CD4-positive, alpha-beta T cell treated with Interferon gamma for 1 hour (primary cell): ENCODE measurements around the gene WDR48.

ENCODE experiments used
- DNase-seq: peaks from one replicate; pipeline ENCODE4 v3.0.0-alpha.2; 2020

WDR48 gene

DNA sequence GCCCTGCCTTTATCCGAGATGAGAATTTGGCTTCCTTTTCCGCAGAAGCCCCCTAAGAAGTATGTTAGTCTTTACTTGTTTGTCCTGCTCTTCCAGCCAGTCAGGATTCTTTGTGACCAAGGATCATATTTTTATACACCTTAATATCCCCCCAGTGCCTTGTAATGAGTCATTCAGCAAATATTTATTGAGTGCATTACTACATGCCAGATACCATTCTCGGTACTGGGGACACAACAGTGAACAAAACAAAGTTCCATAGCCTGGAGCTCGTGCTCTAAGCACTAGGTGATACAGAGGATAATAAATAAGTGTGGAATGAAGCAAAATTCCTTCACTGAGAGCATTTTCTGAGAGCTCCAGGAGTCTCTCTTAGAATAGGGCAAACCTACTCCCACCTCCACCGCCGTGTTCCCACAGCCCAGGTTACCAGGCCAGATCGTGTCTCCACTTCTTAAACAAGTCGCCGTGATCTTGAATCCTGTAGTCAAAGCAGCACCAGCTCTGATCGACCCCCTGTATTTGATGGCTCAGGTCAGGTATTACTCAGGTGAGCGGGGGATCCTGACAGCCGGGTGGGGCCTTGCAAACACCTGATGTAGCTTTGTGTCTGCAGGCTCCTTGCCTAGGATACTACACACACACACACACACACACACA, 74.2 kb downstream of the WDR48 start:
- DNase-seq = no peak

GRCh38 chr3:39126532-39127071, 74.8 kb downstream of the WDR48 start:
- DNase-seq = no peak

DNA sequence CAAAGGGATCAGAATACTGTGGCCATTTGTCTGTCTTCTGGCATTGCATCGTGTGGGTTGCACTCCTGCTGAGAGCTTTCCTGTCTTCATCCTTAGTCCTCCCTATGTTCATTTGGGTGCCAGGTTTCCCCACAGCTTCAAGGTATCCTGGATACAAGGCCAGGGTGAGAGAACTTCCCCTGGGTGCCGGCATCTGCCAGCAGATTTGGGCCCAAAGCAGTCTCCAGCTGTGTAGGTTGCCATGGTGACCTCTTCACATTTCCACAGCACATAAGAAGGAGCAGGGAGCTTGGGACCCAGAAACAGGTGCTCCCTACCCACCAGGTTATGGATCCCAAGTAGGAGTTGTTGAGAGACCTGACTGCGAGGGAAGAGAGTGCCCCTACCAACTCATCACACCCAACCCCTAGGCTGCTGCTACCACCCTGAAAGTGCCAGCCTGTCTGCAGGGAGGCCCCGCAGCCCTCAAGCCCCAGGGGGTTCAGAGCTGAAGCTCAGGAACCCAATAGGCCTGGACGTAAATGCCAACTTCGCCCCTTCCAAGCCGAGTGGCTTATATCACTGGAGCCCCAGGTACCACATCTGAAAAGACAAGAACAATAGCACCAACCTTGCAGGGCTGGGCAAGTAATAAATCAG, 75.6 kb downstream of the WDR48 start:
- no peak for DNase-seq

DNA sequence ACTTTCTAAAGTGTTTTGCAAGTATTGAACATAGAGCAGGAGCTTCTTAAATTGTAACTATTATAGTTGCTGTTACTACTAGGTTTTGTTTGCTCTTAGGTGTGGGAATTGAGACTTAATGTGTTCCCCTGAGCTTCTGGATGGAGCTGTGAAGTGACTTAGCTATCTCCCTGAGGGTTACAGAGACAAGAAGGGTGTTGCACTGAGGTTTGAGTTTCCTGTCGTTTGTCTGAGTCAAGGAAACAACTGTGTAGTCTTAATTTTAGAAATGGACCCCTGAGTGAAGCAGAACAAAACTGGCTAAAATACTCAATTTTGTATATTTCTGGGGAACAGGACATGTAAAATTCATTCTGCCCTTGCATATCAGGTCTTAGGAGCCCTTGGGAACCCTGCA, 76.1 kb downstream of the WDR48 start:
- no peak for DNase-seq

- no peak for DNase-seq
Observed at GRCh38 chr3:39128951-39129350, 77.1 kb downstream of the WDR48 start.

- no peak for DNase-seq
Observed at GRCh38 chr3:39130026-39130425, 78.2 kb downstream of the WDR48 start.

DNA sequence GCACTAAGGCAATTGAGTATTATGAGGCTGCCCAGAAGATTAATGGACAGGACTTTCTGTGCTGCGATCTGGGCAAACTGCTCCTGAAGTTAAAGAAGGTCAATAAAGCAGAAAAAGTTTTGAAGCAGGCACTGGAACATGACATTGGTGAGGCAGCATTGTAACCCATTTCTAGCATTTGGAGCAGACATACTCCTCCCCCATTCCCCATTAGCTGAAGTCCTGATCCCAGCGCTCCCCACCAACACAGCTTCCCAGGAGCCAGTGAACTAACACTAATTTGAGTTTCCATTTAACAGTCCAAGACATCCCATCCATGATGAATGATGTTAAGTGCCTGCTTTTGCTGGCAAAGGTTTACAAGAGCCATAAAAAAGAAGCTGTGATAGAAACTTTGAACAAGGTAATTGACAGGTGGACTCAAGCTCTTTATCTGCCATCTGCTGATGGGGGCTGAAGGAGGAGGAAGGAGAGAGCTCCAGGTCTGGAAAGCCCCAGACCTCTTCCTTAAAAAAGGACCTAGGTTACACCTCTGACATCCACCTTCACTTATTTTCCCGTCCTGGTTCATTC, 79.0 kb downstream of the WDR48 start:
- DNase-seq = no peak

- DNase-seq = no peak
Observed at GRCh38 chr3:39132096-39133092, 80.6 kb downstream of the WDR48 start.

DNA sequence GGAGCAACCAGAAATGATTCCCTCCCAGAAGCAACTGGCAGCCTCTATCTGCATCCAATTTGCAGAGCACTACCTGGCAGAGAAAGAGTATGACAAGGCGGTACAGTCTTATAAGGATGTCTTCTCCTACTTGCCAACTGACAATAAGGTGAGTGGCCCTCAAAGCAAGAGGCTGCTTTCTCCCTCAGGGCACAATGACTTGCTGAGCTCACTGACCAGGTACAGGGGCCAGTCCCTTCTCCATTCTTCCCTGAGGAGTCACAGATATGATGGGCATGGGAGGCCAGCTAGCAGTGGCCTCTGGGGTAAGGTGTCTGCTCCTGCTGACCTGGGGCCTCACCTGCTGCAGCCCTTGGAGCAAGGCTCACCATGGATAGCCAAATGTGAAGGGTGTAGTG, 81.3 kb downstream of the WDR48 start:
- no peak for DNase-seq

DNA sequence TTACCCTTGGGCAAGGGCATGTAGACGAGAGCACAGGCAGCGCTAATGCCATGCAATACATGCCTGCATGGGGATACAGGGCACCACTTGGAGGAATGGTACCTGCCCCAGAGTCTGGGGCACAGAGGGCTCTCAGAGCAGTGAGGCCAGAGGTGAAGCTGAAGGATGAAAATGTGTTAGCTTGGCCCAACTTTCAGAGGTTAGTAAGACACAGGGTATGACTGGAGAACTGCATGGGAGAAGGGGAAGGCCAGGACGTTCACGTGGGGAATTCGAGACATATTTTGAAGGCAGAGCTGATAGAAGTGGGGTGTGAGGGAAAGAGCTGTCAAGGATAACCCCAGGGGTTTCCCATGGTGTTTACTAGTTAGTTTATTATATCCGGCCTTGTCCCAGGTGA, 82.0 kb downstream of the WDR48 start:
- DNase-seq = no peak

GRCh38 chr3:39134305-39134704, 82.5 kb downstream of the WDR48 start:
- DNase-seq = no peak

DNA sequence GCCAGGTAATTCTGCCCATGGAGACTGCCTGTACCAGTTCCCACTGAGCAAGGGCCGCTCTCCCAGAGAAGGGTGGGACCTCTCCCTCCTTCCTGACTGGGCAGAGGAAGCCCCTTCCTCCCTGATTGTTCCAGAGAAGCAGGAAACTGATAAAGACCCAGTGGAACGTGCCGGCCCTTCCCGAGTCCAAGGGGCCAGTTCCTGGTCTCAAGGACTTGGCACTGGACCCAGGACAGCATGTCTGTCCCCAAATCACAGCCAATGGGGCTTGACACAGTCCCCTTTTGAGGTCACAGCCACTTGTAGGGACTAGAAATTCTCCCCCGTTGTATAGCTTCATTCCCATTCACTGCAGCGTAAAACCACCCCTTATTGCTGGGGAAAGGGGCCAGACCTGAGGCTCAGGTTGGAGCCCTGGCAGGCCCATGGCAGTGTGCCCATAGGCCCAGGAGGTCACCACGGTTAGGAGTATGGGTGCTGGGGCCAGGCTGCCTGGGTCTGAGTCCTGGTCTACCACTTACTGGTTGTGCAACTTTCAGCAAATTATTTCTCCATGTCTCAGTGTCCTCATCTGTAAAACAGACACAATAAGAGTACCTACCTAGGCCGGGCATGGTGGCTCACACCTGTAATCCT, 83.5 kb downstream of the WDR48 start:
- DNase-seq = no peak

GRCh38 chr3:39136533-39137434, 85.0 kb downstream of the WDR48 start:
- DNase-seq = no peak

GRCh38 chr3:39137435-39137936, 85.7 kb downstream of the WDR48 start:
- no peak for DNase-seq

- no peak for DNase-seq
Observed at GRCh38 chr3:39137991-39138803, 86.4 kb downstream of the WDR48 start.

GRCh38 chr3:39138804-39139415, 87.1 kb downstream of the WDR48 start:
- DNase-seq = no peak

GRCh38 chr3:39139442-39139841, 87.6 kb downstream of the WDR48 start:
- no peak for DNase-seq

DNA sequence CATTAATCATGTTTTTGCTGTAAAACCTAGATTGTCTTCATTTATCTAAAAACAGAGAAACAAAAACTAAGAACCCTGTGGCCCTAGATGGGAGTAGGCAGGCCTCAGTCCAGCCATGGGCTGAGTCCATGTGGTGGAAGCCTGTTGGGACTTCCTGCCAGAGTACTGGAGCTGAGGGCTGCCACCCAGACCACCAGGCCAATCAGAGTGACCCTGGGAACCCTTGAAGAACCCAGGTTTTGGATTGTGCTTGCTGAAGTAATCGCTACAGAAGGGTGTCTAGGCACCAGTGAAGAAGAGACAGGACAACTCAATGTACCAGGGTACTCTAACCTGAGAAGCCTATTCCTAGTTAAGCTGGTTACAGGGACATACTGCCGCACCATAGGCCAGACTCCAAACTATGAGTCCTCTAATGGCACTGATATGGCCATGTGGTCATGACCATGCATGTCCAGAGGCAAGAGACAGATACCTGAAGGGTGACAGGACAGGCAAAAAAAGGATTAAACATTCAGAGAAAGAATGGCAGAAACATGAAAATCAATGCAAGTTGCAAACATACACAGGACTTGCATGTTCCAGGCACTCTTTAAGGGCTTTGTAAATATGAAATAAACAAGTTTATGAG, 88.6 kb downstream of the WDR48 start:
- DNase-seq = no peak
